K562 (cell line): Measurements from ENCODE around the gene SMAD3. TPM values are rescaled to one million over a fixed set of nuclear protein-coding genes. Genes with fewer than 3 reads are reported as not detected.

ENCODE experiments used
- ATAC-seq: fragments of 200-7000 bp; cut with Tn5 transposase; 3 replicates; pipeline ENCODE4 v1.9.1; 2020; ENCODE audit warnings: moderate library complexity
- BruUV-seq: library from RNA; stranded (reverse); fragments of 400-500 nt; replicated peaks from 2 replicates; lab custom pipeline; 2021; lab: Mats Ljungman, UMichigan
- CTCF ChIA-PET: fragments of 300-600 bp; formaldehyde crosslinking; extraction: SDS; loops from one replicate; lab custom pipeline; 2021; ENCODE audit warnings: low intra/inter-chr PET ratio; lab: Yijun Ruan, JAX
- POLR2A ChIA-PET: fragments of 300-600, 350-650 bp; sonication (Branson Sonifier 250); formaldehyde crosslinking; extraction: SDS; loops from one replicate; lab custom pipeline; 2021; ENCODE audit warnings: antibody characterized with exemption, inconsistent platforms; lab: Yijun Ruan, JAX
- DNase-seq, 4 experiments: peaks; one replicate each; pipeline versions ENCODE4 v3.0.0 to v3.0.0-alpha.2; 2011 to 2018; ENCODE audit warnings: low spot score in 3 of 4, mixed read lengths in 3 of 4; ENCODE audit errors: extremely low read depth in 1 of 4
- FAIRE-seq: peaks from 2 replicates; lab custom pipeline; 2011; peaks lifted over from hg19 to GRCh38; lab: Jason Lieb, UNC
- H2AFZ ChIP-seq: 2 replicates; pipeline ENCODE4 v1.6.0; 2011; ENCODE audit warnings: low read depth, low read length, control low read depth, inconsistent platforms
- H3K27ac ChIP-seq: fragments of 200-600 bp; 3 replicates; pipeline ENCODE4 v1.8.0; 2011; ENCODE audit warnings: low read depth, mild to moderate bottlenecking, control low read depth, inconsistent platforms, low read length, moderate library complexity, mixed read lengths; ENCODE audit errors: extremely low read depth
- H3K27me3 ChIP-seq, 2 experiments: fragments of 300-600 bp in 1 of 2; 2 replicates in 1 of 2; 3 replicates in 1 of 2; pipeline versions ENCODE4 v1.6.0 to v1.8.0; 2011; ENCODE audit warnings: inconsistent platforms in 2 of 2, low read length in 2 of 2, mild to moderate bottlenecking in 1 of 2, mixed read lengths in 1 of 2, moderate library complexity in 1 of 2; ENCODE audit not compliant: control insufficient read depth in 2 of 2, insufficient read depth in 2 of 2
- H3K36me3 ChIP-seq: fragments of 300-600 bp; 3 replicates; pipeline ENCODE4 v1.8.0; 2011; ENCODE audit warnings: mild to moderate bottlenecking, low read length, inconsistent platforms; ENCODE audit not compliant: control insufficient read depth, insufficient read depth
- H3K4me1 ChIP-seq, 2 experiments: fragments of 200-600 bp in 1 of 2; replicated peaks in 1 of 2; 2 replicates in 1 of 2; 3 replicates in 1 of 2; pipeline versions ENCODE4 v1.5.1 to v1.8.0; 2011; ENCODE audit warnings: inconsistent platforms in 2 of 2, low read length in 2 of 2, mild to moderate bottlenecking in 1 of 2, mixed read lengths in 1 of 2, moderate library complexity in 1 of 2; ENCODE audit not compliant: control insufficient read depth in 2 of 2, insufficient read depth in 2 of 2
- H3K4me2 ChIP-seq: 2 replicates; pipeline ENCODE4 v1.6.1; 2011; ENCODE audit warnings: low read length, control low read depth, inconsistent platforms, mixed read lengths; ENCODE audit not compliant: insufficient read depth
- H3K4me3 ChIP-seq: fragments of 200-600 bp; sonication (generic), shearing (Covaris generic); 2 replicates; pipeline ENCODE4 v1.5.1; 2016; ENCODE audit warnings: control low read depth, inconsistent platforms
- H3K79me2 ChIP-seq: fragments of 200-600 bp; 3 replicates; pipeline ENCODE4 v1.8.0; 2011; ENCODE audit warnings: low read length, inconsistent platforms; ENCODE audit not compliant: control insufficient read depth, insufficient read depth
- H3K9ac ChIP-seq, 2 experiments: 2 replicates each; pipeline versions ENCODE4 v1.6.0 to v1.6.1; 2011; ENCODE audit warnings: low read depth in 2 of 2, low read length in 2 of 2, control low read depth in 1 of 2, inconsistent platforms in 1 of 2, mild to moderate bottlenecking in 1 of 2, mixed read lengths in 1 of 2; ENCODE audit not compliant: insufficient read depth in 1 of 2
- H3K9me1 ChIP-seq: one replicate; pipeline ENCODE4 v1.6.0; 2011; ENCODE audit warnings: inconsistent platforms, mild to moderate bottlenecking, low read length, moderate library complexity; ENCODE audit not compliant: control insufficient read depth, insufficient read depth
- H3K9me3 ChIP-seq: replicated peaks from 2 replicates; pipeline ENCODE4 v1.5.1; 2011; ENCODE audit warnings: low read depth, low read length, inconsistent platforms; ENCODE audit not compliant: control insufficient read depth, insufficient read depth
- H4K20me1 ChIP-seq: replicated peaks from 2 replicates; pipeline ENCODE4 v1.6.1; 2011; ENCODE audit warnings: low read length, inconsistent platforms, mixed read lengths; ENCODE audit not compliant: control insufficient read depth, insufficient read depth
- DACH1 ChIP-seq: fragments of 450-650 bp; IDR thresholded peaks from 2 replicates; pipeline ENCODE4 v1.6.1; 2018; ENCODE audit not compliant: partially characterized antibody
- NRF1 ChIP-seq, 2 experiments: fragments of 450-650 bp; IDR thresholded peaks in 1 of 2; conservative IDR thresholded peaks in 1 of 2; 2 replicates each; pipeline ENCODE4 v1.6.1; 2014; ENCODE audit warnings: mild to moderate bottlenecking in 2 of 2
- ZNF184 ChIP-seq: sonication (generic); formaldehyde crosslinking; IDR thresholded peaks from 2 replicates; pipeline ENCODE4 v1.5.0; 2020; ENCODE audit warnings: missing genetic modification reagents
- WGBS: fragments of 100-300 bp; shearing (Covaris generic); methylation state at CpG from one replicate; pipeline ENCODE4 v1.1.6; 2016; ENCODE audit warnings: low coverage, mixed read lengths; ENCODE audit not compliant: insufficient coverage; ENCODE audit errors: missing lambda C conversion rate; 5-methylcytosine and 5-hydroxymethylcytosine counted together
- in situ Hi-C: fragments of 300-500 bp; cut with MboI; formaldehyde crosslinking; loops from 4 replicates; pipeline ENCODE4 v1.15.0; 2018; ENCODE audit warnings: inconsistent platforms, mixed read lengths
- intact Hi-C: fragments of 100-400 bp; cut with micrococcal nuclease; formaldehyde crosslinking; loops from 2 replicates; pipeline ENCODE4 v1.14.2; 2022
- polyA plus RNA-seq, 8 experiments: library from polyadenylated mRNA; depleted of rRNA in 4 of 8; stranded (reverse) in 5 of 8; unstranded in 3 of 8; fragments of >200 nt; fragmentation: Nextera tagmentation in 2 of 8; fragmentation: Illumina TruSeq in 1 of 8; extraction: Ambion mirVana in 2 of 8; extraction: Trizol in 1 of 8; gene quantifications; 2 replicates each; pipeline versions ENCODE4 v1.2.1 to v1.2.3, GENCODE V29; 2011 to 2014; ENCODE audit warnings: inconsistent platforms in 1 of 8, missing spikeins in 1 of 8
- total RNA-seq, 7 experiments: library from RNA; depleted of rRNA in 6 of 7; stranded (reverse); fragments of >200 nt in 6 of 7; fragmentation: Illumina TruSeq in 2 of 7; extraction: Trizol in 2 of 7; gene quantifications; 2 replicates each; pipeline versions ENCODE4 v1.2.1 to v1.2.3, GENCODE V29; 2011 to 2021; ENCODE audit warnings: low replicate concordance in 1 of 7
- TF ChIP-seq, protein P1 (sequence below): fragments of 450-650 bp; IDR thresholded peaks from 2 replicates; pipeline ENCODE4 v1.6.1; 2016
- TF ChIP-seq, protein P2 (sequence below), 2 experiments: fragments of 450-650 bp; conservative IDR thresholded peaks; 2 replicates each; pipeline ENCODE4 v1.6.1; 2017; ENCODE audit warnings: mild to moderate bottlenecking in 2 of 2, moderate library complexity in 2 of 2

The SMAD3 gene
- total and polyA plus RNA-seq, 9 of the 15 experiments (the other 6 are each of a cell fraction or from before 2014, with no cell fraction given), result 4.3 to 39.2 (median 11.1) TPM

DNA sequence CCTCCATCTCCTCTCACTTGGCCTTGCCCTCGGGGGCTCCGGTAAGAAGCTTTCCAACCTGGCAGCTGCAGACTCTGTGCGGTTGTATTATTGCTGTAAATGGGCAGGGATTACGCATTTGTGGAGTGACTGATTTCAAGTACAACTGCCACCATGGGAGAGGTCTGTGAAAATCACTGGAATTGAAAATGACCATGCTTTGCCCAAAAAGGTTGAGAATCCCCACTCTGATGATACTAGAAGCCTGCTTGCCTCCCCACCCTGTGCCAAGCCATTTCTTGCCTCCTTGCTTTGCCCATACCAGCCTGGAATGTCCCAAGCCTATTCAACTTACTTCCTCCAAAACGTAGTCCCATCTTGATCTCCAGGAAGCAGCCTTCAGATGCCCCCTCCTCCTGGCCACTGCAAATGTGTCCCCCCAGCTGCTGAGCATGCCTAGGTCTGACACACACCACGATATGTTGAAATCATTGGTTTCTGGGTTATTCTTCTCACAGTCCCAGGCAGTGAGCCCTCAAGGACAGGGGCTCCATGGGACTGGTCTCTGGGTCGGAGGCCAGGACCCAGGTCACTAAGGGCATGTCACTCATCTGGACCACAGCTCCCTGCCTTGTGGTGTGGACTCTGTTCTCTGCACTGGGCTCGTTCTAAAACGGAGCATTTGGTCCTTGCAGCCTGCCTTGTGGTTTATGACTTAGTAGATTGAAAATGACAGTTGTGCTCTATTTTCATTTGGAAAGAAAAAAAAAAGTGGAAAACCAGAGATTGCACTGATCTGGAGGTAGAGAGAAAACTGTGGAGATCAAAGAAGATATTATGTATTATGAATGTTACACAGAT is 42.9 kb downstream of the SMAD3 start:
- H3K27me3 ChIP-seq, result no peaks in the 10 kb centered on the region
- no peak overlapping the region for H3K4me3 ChIP-seq
- H3K9me1 ChIP-seq, result no peaks in the 10 kb centered on the region
- H3K27ac ChIP-seq, result no peak overlapping the region
- FAIRE-seq, result no peak
- no peak for DNase-seq
- H3K4me1 ChIP-seq, result peaks cover 13 to 27% of the 10 kb centered on the region in 2 experiments
- ChIA-PET CTCF (no interaction called here), POLR2A (no interaction called here)
- 0 out of 2 replicates have a peak, but pooled peaks cover 3% of the 10 kb centered on the region for H4K20me1 ChIP-seq
- peaks cover 11% of the 10 kb centered on the region; the same call in 2 of the 3 replicates for H3K36me3 ChIP-seq
- no peak overlapping the region for H3K9ac ChIP-seq
- TF ChIP-seq ZNF184 (CRISPR knock-in tag) (no peak), DACH1 (no peak), NRF1 (conservative IDR thresholded peaks at IDR 0.05 in 1 of 2, IDR thresholded peaks at IDR 0.05 in 1 of 2) (0 out of 4 replicates have a peak, but pooled peaks of 1 of the 2 experiments have one; percentile 18)
- TF ChIP-seq, protein P1, sequence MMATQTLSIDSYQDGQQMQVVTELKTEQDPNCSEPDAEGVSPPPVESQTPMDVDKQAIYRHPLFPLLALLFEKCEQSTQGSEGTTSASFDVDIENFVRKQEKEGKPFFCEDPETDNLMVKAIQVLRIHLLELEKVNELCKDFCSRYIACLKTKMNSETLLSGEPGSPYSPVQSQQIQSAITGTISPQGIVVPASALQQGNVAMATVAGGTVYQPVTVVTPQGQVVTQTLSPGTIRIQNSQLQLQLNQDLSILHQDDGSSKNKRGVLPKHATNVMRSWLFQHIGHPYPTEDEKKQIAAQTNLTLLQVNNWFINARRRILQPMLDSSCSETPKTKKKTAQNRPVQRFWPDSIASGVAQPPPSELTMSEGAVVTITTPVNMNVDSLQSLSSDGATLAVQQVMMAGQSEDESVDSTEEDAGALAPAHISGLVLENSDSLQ, result peak; percentile 72
- TF ChIP-seq, protein P2, sequence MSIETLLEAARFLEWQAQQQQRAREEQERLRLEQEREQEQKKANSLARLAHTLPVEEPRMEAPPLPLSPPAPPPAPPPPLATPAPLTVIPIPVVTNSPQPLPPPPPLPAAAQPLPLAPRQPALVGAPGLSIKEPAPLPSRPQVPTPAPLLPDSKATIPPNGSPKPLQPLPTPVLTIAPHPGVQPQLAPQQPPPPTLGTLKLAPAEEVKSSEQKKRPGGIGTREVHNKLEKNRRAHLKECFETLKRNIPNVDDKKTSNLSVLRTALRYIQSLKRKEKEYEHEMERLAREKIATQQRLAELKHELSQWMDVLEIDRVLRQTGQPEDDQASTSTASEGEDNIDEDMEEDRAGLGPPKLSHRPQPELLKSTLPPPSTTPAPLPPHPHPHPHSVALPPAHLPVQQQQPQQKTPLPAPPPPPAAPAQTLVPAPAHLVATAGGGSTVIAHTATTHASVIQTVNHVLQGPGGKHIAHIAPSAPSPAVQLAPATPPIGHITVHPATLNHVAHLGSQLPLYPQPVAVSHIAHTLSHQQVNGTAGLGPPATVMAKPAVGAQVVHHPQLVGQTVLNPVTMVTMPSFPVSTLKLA (conservative IDR thresholded peaks at IDR 0.05), result no peak
- no peak for ATAC-seq
- H3K79me2 ChIP-seq, result peaks cover 41% of the 10 kb centered on the region
- no TSS peak for BruUV-seq
- intact Hi-C loops (no loop called here), in situ Hi-C loops (no loop called here)
- H3K9me3 ChIP-seq, result peaks cover 4% of the 10 kb centered on the region
- no peak overlapping the region for H3K4me2 ChIP-seq
- no peak overlapping the region for H2AFZ ChIP-seq
- WGBS, result 57% methylated on average over 9 of the region's 9 CpGs
